Neutrophil (primary cell): Measurements from ENCODE around the gene RAC2.

Experiments
- H3K27ac ChIP-seq: fragments of 200-600 bp; sonication (generic); 2 replicates; pipeline ENCODE4 v1.5.1; 2016; ENCODE audit warnings: mild to moderate bottlenecking, moderate library complexity
- H3K27me3 ChIP-seq: fragments of 200-600 bp; sonication (generic); 2 replicates; pipeline ENCODE4 v1.6.0; 2016; ENCODE audit warnings: mild to moderate bottlenecking
- H3K36me3 ChIP-seq: fragments of 200-600 bp; sonication (generic); 2 replicates; pipeline ENCODE4 v1.5.1; 2017
- H3K4me1 ChIP-seq, 2 experiments: fragments of 200-600 bp in 1 of 2; sonication (generic) in 1 of 2; 1 replicate in 1 of 2; 2 replicates in 1 of 2; pipeline versions ENCODE4 v1.5.1 to v1.6.1; 2013 to 2016; ENCODE audit warnings: low read depth in 1 of 2, low read length in 1 of 2, mild to moderate bottlenecking in 1 of 2, moderate library complexity in 1 of 2; ENCODE audit not compliant: control insufficient read depth in 1 of 2, insufficient read depth in 1 of 2
- H3K4me3 ChIP-seq, 2 experiments: fragments of 200-600 bp in 1 of 2; sonication (generic) in 1 of 2; 1 replicate in 1 of 2; 2 replicates in 1 of 2; pipeline ENCODE4 v1.5.1; 2013 to 2016; ENCODE audit warnings: low read depth in 1 of 2, low read length in 1 of 2, mild to moderate bottlenecking in 1 of 2, moderate library complexity in 1 of 2
- H3K9me3 ChIP-seq: fragments of 200-600 bp; sonication (generic); 2 replicates; pipeline ENCODE4 v1.5.1; 2016
- TF ChIP-seq, protein P1 (sequence below): fragments of 200-600 bp; sonication (generic); IDR thresholded peaks from 2 replicates; pipeline ENCODE4 v1.5.1; 2016; ENCODE audit warnings: antibody characterized with exemption

Gene RAC2

DNA sequence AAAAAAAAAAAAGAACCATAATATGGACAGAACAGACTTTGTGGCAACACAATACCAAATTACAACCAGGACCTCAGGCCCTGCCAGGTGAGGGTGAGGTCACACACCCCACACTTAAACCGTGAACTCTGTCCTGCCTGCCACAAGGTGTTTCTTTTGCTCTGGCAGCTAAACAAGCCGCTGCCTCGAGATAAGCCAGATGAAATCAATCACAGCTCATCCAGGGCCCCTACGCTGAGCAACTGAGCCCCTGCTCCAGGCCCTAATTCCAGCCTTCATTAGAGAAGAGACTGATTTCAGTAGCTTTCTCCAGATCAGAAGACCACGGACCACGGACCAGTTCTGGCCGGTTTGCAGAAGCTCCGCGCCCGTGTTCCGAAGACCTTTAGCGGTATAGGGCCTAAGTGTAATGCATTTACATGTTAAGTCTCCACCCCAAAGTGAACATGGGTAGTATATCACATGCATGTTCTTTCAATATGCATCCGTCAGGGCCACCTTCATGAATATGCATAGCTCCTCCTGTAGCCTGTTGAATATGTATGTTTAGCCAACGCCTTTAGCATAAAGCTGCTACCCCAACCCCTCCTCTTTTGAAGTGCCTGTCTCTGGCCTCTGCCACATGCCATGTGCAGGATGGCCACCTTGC is 14.8 kb upstream of the RAC2 start:
- Histone ChIP-seq H3K27me3 (no peaks in the 10 kb centered on the region), H3K4me1 (peaks cover 23 to 24% of the 10 kb centered on the region in 2 experiments), H3K36me3 (no peaks in the 10 kb centered on the region), H3K27ac (peak overlapping the region; percentile 63), H3K9me3 (no peaks in the 10 kb centered on the region), H3K4me3 (peak overlapping the region in 1 of 2 experiments; percentile 17)
- TF ChIP-seq, protein P1, sequence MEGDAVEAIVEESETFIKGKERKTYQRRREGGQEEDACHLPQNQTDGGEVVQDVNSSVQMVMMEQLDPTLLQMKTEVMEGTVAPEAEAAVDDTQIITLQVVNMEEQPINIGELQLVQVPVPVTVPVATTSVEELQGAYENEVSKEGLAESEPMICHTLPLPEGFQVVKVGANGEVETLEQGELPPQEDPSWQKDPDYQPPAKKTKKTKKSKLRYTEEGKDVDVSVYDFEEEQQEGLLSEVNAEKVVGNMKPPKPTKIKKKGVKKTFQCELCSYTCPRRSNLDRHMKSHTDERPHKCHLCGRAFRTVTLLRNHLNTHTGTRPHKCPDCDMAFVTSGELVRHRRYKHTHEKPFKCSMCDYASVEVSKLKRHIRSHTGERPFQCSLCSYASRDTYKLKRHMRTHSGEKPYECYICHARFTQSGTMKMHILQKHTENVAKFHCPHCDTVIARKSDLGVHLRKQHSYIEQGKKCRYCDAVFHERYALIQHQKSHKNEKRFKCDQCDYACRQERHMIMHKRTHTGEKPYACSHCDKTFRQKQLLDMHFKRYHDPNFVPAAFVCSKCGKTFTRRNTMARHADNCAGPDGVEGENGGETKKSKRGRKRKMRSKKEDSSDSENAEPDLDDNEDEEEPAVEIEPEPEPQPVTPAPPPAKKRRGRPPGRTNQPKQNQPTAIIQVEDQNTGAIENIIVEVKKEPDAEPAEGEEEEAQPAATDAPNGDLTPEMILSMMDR: no peak

GRCh38 chr22:37258005-37258752 is 14.1 kb upstream of the RAC2 start:
- peaks cover 23 to 24% of the 10 kb centered on the region in 2 experiments for H3K4me1 ChIP-seq
- H3K9me3 ChIP-seq: no peaks in the 10 kb centered on the region
- TF ChIP-seq, protein P1: no peak
- no peak overlapping the region for H3K4me3 ChIP-seq
- no peak overlapping the region for H3K27ac ChIP-seq
- H3K27me3 ChIP-seq: no peaks in the 10 kb centered on the region
- H3K36me3 ChIP-seq: no peaks in the 10 kb centered on the region

DNA sequence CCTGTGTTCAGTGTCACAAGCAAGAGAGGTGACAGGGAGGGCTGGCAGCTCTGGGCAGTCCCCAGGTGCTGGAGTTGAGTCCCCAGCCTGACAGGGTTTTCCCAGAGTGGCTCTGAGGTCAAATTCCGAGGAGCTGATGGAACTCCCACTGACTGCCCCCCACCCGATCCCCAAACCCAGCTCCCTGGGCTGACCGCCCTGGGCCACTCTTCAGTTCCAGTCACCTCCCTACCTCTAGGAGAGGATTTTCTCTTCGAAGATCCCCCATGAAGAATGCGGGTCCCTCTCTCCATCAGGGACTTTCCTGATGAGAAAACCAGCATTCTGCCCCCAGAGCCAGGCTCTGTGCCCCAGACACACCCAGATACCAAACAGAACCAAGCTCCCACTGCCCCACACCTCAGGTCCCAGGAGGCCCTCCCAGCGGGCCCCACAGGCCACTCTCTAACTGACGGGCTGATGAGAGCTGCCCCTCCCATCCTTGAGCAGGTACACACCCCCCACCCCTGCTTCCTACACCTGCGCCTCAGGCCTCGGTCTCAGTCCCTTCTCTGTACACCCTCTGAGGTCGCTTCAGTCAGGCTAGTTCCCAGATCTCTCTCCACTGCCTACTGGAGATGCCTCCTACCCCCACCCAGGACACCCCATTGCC is 12.1 kb upstream of the RAC2 start:
- H3K9me3 ChIP-seq: no peaks in the 10 kb centered on the region
- no peak overlapping the region for H3K27ac ChIP-seq
- TF ChIP-seq, protein P1: no peak
- peaks cover 23 to 24% of the 10 kb centered on the region in 2 experiments for H3K4me1 ChIP-seq
- H3K36me3 ChIP-seq: no peaks in the 10 kb centered on the region
- H3K4me3 ChIP-seq: no peak overlapping the region
- H3K27me3 ChIP-seq: no peaks in the 10 kb centered on the region

DNA sequence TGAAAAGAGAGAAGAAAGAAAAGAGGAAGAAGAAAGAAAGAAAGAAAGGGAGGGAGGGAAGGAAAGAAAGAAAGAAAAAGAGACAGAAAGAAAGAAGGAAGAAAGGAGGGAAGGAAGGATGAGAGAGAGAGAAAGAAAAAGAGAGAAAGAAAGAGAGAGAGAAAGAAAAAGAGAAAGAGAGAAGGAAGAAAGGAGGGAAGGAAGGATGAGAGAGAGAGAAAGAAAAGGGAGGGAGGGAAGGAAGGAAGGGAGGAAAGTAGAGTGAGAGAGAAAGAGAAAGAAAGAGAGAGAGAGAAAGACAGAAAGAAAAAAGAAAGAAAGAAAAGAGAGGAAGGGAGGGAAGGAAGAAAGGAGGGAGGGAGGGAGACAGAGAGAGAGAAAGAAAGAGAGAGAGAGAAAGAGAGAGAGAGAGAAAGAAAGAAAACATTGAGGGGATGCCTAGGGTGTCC is 11.5 kb upstream of the RAC2 start:
- TF ChIP-seq, protein P1: no peak
- Histone ChIP-seq H3K27me3 (no peaks in the 10 kb centered on the region), H3K36me3 (no peaks in the 10 kb centered on the region), H3K27ac (no peak overlapping the region), H3K9me3 (no peaks in the 10 kb centered on the region), H3K4me1 (peaks cover 17 to 18% of the 10 kb centered on the region in 2 experiments), H3K4me3 (no peak overlapping the region)

DNA sequence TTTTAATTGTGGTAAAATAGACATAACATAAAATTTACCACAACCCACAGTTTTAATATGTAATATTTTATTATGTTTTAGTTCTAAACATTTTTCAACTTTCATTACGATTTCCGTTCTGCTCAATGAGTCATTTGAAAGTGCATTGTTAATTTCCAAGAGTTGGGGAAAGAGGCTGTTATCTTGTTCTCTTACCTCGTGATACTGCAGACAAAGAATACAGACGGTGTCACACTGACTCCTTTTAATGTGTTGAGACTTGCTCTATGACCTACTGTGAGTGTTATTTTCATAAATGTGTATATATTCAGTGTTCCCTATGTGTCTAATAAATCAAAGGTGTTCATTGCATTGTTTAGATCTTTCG is 10.8 kb upstream of the RAC2 start:
- Histone ChIP-seq H3K36me3 (no peaks in the 10 kb centered on the region), H3K4me3 (no peak overlapping the region), H3K27me3 (no peaks in the 10 kb centered on the region), H3K27ac (no peak overlapping the region), H3K9me3 (no peaks in the 10 kb centered on the region), H3K4me1 (peaks cover 10 to 11% of the 10 kb centered on the region in 2 experiments)
- TF ChIP-seq, protein P1: no peak
